Chondrocyte (in vitro differentiated cells): Measurements from ENCODE around the gene KCNK2. TPM values are rescaled to one million over a fixed set of nuclear protein-coding genes. Genes with fewer than 3 reads are reported as not detected.

Experiments used
- DNase-seq: peaks from one replicate; pipeline ENCODE4 v3.0.0; 2021; ENCODE audit warnings: mixed read lengths, low spot score
- H3K27ac Mint-ChIP-seq: one replicate; pipeline ENCODE4 v1.8.0; 2021; ENCODE audit warnings: mild to moderate bottlenecking, moderate library complexity, mixed read lengths; ENCODE audit not compliant: unreplicated experiment
- H3K27me3 Mint-ChIP-seq: 2 replicates; pipeline ENCODE4 v1.8.0; 2021; ENCODE audit warnings: low read depth, mixed read lengths
- H3K36me3 Mint-ChIP-seq: 2 replicates; pipeline ENCODE4 v1.8.0; 2021; ENCODE audit warnings: low read depth, mixed read lengths
- H3K4me1 Mint-ChIP-seq: 2 replicates; pipeline ENCODE4 v1.8.0; 2021; ENCODE audit warnings: low read depth, mild to moderate bottlenecking, mixed read lengths
- H3K4me3 Mint-ChIP-seq: one replicate; pipeline ENCODE4 v1.8.0; 2021; ENCODE audit warnings: mild to moderate bottlenecking, moderate library complexity, mixed read lengths; ENCODE audit not compliant: unreplicated experiment
- H3K9me3 Mint-ChIP-seq: 2 replicates; pipeline ENCODE4 v1.8.0; 2021; ENCODE audit warnings: low read depth, mixed read lengths
- total RNA-seq: library from RNA; stranded (reverse); gene quantifications from 3 replicates; pipeline ENCODE4 v1.2.1, GENCODE V29; 2021
- TF ChIP-seq, protein P1 (sequence below): fragments of 200-600 bp; sonication (generic); IDR thresholded peaks from 2 replicates; pipeline ENCODE4 v1.5.0; 2021; ENCODE audit warnings: antibody characterized with exemption, mild to moderate bottlenecking, moderate library complexity

Gene KCNK2
- total RNA-seq, 1 donor from 2014 or later = not detected

DNA sequence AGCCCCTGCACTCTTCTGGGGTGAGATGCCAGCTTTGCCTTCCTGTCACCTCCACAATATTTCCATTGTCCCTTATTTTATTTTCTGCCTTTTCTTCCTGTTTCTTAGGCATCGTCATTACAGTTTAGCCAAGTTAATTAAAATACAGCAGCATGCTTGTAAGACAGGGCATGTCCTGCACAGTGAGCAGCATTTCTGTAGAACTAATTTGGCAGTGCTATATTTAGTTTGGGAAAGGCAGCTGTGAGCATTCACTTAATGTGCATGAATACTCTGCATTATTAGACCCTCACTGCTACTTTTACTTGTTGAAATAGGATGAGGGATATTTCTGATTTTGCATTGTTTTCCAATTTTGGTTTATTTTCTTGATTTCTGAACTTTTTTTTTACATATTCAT is 133.3 kb downstream of the KCNK2 start:
- H3K4me1 Mint-ChIP-seq = no peaks in the 10 kb centered on the region
- H3K27ac Mint-ChIP-seq = no peak overlapping the region
- TF ChIP-seq, protein P1, sequence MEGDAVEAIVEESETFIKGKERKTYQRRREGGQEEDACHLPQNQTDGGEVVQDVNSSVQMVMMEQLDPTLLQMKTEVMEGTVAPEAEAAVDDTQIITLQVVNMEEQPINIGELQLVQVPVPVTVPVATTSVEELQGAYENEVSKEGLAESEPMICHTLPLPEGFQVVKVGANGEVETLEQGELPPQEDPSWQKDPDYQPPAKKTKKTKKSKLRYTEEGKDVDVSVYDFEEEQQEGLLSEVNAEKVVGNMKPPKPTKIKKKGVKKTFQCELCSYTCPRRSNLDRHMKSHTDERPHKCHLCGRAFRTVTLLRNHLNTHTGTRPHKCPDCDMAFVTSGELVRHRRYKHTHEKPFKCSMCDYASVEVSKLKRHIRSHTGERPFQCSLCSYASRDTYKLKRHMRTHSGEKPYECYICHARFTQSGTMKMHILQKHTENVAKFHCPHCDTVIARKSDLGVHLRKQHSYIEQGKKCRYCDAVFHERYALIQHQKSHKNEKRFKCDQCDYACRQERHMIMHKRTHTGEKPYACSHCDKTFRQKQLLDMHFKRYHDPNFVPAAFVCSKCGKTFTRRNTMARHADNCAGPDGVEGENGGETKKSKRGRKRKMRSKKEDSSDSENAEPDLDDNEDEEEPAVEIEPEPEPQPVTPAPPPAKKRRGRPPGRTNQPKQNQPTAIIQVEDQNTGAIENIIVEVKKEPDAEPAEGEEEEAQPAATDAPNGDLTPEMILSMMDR = no peak
- H3K27me3 Mint-ChIP-seq = peaks cover 12% of the 10 kb centered on the region
- H3K4me3 Mint-ChIP-seq = no peak overlapping the region
- no peaks in the 10 kb centered on the region for H3K9me3 Mint-ChIP-seq
- no peak for DNase-seq
- H3K36me3 Mint-ChIP-seq = no peaks in the 10 kb centered on the region

DNA sequence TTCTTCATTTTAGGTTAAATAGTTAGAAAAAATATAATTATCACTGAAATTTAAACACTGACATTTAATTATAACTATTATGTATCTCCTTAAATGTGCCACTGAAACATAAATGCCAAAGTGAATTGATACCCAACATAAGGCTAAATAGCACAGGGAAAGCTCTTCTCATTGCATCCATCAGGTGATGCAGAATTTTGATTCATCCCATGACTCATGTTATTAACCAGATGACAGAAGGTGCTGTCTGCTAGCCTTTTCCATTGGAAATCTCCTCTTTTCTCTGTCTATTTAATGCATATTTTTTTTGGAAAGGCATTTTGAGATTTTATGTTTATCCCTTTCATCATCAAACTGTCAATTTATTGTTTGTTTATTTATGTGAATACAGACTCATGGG is 136.8 kb downstream of the KCNK2 start:
- no peaks in the 10 kb centered on the region for H3K4me1 Mint-ChIP-seq
- no peak overlapping the region for H3K27ac Mint-ChIP-seq
- no peak overlapping the region for H3K4me3 Mint-ChIP-seq
- H3K9me3 Mint-ChIP-seq = no peaks in the 10 kb centered on the region
- DNase-seq = no peak
- peaks cover 6% of the 10 kb centered on the region for H3K27me3 Mint-ChIP-seq
- no peaks in the 10 kb centered on the region for H3K36me3 Mint-ChIP-seq
- TF ChIP-seq, protein P1 = no peak

DNA sequence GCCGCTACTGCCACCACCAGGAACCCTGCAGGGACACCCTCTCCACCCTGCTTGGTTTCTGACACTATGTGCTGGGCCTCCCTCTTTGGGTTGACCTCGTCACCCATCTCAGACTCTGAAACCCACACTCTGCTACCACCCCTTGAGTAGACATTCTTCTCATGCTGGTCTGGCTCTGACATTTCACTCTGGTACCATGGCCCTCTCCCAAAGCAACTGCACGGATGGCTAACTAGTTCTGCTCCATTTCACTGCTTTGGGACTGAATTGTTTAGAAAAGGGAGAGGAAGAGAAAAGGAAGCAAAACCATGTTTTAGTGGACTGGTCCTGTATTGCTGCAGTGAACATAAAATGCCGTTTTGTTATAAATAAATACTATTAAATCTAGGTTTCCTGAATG is 137.8 kb downstream of the KCNK2 start:
- TF ChIP-seq, protein P1 = no peak
- Mint-ChIP-seq H3K27ac (no peak overlapping the region), H3K9me3 (no peaks in the 10 kb centered on the region), H3K4me1 (no peaks in the 10 kb centered on the region), H3K36me3 (no peaks in the 10 kb centered on the region), H3K27me3 (peaks cover 3% of the 10 kb centered on the region), H3K4me3 (no peak overlapping the region)
- no peak for DNase-seq

DNA sequence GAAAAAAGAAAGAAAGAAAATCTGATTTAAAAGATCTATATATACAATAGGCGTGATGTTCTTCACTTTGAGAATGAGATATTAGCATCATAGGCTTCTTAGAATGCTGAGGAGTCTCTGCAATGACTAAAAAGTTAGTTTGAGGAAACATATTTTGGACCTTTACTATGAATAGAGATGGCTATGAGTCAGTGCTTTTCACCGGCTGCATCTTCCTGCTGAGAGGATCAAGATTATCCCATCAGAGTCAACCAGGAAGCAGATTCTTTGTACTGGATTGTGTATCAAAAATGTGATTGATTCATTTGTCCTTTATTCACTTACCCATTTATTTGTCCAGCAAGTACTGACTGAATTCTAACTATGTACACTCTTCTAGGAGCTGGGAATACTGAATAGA is 144.2 kb downstream of the KCNK2 start:
- no peak overlapping the region for H3K4me3 Mint-ChIP-seq
- H3K9me3 Mint-ChIP-seq = no peaks in the 10 kb centered on the region
- DNase-seq = no peak
- H3K27me3 Mint-ChIP-seq = peaks cover 3% of the 10 kb centered on the region
- H3K4me1 Mint-ChIP-seq = no peaks in the 10 kb centered on the region
- no peak overlapping the region for H3K27ac Mint-ChIP-seq
- TF ChIP-seq, protein P1 = no peak
- no peaks in the 10 kb centered on the region for H3K36me3 Mint-ChIP-seq

DNA sequence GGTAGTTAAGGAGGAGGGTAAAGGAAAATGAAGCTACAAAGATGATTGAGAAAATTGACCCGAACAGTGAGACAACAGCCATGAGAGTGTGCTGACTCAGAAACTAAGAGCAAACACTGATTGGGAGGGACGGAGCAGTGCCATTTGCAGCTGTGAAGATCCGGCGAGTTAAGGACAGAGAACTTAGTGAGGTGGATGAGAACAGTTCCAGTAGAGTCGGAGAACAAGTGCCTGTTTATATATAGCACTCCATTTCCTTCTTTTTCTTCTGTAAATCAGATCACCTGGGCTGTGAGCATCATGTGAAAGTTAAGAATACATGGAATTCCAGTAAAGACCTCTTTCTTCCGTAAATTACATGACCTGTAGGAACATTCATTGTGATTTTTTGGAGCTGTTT is 145.7 kb downstream of the KCNK2 start:
- no peaks in the 10 kb centered on the region for H3K36me3 Mint-ChIP-seq
- DNase-seq = no peak
- H3K4me1 Mint-ChIP-seq = no peaks in the 10 kb centered on the region
- H3K9me3 Mint-ChIP-seq = no peaks in the 10 kb centered on the region
- peaks cover 3% of the 10 kb centered on the region for H3K27me3 Mint-ChIP-seq
- H3K4me3 Mint-ChIP-seq = no peak overlapping the region
- TF ChIP-seq, protein P1 = no peak
- H3K27ac Mint-ChIP-seq = no peak overlapping the region
